KBM-7 (cell line): Measurements from ENCODE around the gene ZGRF1.
A peak's percentile ranks its signal among the peaks of the same experiment; 100 is the strongest.
"Not testable (repeated sequence)": the region's sequence is repeated elsewhere in the genome, so short reads cannot be mapped to it uniquely, and the experiment has no call there.

Source experiments
- DNase-seq: peaks from one replicate; pipeline ENCODE4 v3.0.0-alpha.2; 2015
- in situ Hi-C: fragments of 300-500 bp; cut with MboI; formaldehyde crosslinking; loops from 2 replicates; pipeline ENCODE4 v1.14.3; 2020; ENCODE audit warnings: low sequenced_read_pairs, low pct_unique_long_range_greater_than_20kb, mixed read lengths

Gene ZGRF1

DNA sequence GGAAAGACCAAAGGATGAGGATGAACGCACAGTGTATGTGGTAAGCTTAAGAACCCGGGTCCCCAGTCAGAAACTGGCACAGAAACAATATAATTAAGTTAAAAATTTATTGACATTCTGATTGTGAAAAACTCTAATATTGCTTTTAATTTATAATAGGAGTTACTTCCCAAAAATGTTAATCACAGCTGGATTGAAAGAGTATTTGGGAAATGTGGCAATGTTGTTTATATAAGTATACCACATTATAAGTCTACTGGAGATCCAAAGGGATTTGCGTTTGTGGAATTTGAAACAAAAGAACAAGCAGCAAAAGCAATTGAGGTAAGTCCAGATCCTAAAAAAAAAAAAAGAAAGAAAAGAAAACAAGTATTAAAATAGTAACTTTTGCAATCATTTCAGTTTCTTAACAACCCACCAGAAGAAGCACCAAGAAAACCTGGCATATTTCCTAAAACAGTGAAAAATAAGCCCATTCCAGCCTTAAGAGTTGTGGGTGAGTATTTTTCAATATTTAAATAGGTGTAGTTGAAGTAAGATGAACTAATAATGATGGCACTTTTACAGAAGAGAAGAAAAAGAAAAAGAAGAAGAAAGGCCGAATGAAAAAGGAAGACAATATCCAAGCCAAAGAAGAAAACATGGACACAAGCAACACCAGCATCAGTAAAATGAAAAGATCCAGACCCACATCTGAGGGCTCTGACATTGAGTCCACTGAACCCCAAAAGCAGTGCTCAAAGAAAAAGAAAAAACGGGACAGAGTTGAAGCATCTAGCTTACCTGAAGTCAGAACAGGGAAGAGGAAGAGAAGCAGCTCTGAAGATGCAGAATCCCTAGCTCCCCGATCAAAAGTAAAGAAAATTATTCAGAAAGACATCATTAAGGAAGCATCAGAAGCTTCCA lies 10.2 kb upstream of the ZGRF1 start:
- DNase-seq: no peak

DNA sequence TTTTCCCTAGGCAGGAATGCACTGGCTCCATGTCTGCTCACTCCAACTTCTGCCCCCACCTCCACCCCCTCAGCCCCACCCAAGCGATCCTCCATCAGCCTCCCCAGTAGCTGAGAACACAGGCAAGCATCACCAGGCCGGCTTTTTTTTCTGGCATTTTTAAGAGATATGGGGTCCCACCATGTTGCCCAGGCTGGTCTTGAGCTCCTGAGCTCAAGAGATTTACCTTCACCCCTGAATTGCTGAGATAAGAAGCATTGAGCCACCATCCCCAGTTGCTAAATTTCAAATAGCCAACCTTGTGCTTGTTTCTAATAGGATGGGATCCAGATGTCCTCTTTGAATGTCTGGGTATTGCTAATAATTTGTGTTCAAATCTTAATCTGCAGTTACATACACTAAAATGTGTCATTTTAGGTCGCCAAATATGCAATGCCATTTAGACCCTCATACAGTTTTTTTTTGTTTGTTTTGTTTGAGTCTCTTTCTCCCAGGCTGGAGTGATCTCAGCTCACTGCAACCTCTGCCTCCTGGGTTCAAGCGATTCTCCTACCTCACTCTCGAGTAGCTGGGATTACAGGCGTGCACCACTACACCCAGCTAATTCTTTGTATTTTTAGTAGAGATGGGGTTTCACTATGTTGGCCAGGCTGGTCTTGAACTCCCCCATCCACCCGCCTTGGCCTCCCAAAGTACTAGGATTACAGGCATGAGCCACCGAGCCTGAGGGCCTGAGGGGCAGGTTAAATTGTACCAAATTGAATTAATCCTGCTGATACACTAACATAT lies 9.0 kb upstream of the ZGRF1 start:
- in situ Hi-C loops: loop anchor here (25.0 kb wide), 1 partner anchor 292 kb away; no protein-coding TSS in a partner anchor

More for the DNA sequence above, 10.2 kb upstream of the ZGRF1 start:
- in situ Hi-C loops: loop anchor here (25.0 kb wide), 1 partner anchor 290 kb away; no protein-coding TSS in a partner anchor

DNA sequence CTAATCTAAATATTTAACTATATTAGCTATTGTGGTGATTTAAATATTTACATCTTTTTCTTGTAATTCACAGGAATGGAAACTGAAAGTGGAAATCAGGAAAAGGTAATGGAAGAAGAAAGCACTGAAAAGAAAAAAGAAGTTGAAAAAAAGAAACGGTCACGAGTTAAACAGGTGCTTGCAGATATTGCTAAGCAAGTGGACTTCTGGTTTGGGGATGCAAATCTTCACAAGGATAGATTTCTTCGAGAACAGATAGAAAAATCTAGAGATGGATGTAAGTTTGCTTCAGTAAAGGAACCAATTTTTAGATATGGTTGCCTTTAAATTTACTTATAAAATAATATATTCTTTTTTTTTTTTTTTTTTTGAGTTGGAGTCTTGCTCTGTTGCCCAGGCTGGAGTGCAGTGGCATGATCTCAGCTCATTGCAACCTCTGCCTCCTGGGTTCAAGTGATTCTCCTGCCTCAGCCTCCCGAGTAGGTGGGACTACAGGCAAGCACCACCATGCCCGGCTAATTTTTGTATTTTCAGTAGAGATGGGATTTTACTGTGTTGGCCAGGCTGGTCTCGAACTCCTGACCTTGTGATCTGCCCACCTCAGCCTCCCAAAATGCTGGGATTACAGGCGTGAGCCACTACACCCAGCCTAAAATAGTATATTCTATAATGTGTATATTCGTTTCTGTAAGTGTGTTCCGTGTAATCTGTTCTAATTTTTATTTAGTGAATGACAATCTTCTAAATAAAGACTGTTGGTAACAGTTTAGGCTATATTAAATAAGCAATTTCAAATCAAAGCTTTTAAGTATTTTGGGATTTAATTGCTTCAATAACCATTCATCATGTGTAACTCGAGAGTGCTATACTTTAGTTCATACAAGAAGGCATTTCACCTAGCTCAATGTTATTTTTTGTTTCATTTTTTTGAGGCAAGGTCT lies 8.2 kb upstream of the ZGRF1 start:
- DNase-seq: not testable (repeated sequence)
- in situ Hi-C loops: loop anchor here (25.0 kb wide), 1 partner anchor 292 kb away; no protein-coding TSS in a partner anchor

More for the DNA sequence above, 9.0 kb upstream of the ZGRF1 start:
- DNase-seq: no peak

DNA sequence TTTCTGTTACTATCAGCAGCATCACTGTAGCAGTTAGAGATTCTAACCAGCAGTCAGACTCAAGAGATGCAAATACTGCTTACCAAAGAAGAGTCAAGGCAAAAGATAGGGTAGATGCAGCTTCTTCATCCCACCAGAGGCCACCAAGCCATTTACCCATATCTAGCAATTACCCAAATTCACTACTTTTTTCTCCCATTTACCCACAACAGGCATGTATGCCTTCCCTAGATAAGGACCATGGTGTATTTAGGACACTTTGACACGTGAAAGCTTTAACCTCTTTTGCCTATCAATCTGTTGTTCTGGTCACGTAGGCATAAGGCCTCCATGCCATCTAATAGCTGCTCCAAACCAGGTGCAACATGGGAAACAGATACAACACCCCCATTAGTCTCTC lies 5.8 kb upstream of the ZGRF1 start:
- no peak for DNase-seq
- in situ Hi-C loops: loop anchor here (25.0 kb wide), 1 partner anchor 295 kb away; no protein-coding TSS in a partner anchor

DNA sequence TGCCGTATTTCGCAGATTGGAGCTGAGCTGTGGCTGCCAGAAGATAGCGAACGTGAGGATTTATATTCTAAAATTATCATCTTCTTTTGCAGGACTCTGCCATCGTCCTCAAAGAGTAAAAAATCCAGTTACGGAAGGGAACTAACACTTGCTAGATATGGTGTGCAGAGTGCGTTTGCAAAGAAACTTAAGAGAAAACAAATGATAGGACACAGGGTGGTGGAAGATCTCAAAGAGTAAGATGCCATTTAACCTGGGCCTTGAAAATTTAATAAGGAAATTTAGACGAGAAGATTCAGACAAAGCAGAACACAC lies 800 bp upstream of the ZGRF1 start:
- DNase-seq: no peak
- in situ Hi-C loops: loop anchor here (25.0 kb wide), 1 partner anchor 300 kb away; no protein-coding TSS in a partner anchor

DNA sequence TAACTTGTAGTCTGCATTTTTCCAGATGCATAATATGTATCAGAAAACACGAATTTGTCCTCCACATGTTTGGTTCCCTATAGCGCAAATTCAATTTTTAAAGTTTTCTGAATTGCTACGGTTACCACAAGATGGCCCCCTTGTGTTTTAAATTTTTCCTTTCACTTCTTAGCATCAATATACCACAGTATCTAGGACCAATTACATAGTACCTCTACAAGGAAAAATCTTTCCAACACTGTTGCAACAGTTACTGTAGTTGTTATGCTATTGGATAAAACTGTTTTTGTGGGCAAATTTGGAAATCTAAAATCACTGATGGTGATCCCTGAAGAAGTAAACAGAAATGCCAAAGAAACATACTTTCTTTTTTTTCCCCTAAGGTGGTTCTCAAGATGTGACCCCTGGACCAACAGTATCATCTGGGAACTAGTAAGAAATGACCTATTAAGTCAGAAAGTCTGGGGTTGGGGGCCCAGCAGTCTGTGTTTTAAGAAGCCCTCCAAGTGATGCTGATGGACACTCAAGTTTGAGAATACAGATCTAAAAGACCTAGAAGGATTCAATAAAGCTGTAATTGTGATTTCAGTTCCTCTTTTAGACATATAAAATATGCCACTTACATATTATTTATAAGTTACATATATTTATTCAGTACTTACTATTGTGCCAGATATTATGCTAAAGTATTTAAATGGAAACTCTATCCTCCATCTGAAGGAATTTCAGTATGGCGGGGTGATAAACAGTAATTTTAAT lies 3.1 kb downstream of the ZGRF1 start:
- in situ Hi-C loops: loop anchor here (25.0 kb wide), 1 partner anchor 304 kb away; no protein-coding TSS in a partner anchor

DNA sequence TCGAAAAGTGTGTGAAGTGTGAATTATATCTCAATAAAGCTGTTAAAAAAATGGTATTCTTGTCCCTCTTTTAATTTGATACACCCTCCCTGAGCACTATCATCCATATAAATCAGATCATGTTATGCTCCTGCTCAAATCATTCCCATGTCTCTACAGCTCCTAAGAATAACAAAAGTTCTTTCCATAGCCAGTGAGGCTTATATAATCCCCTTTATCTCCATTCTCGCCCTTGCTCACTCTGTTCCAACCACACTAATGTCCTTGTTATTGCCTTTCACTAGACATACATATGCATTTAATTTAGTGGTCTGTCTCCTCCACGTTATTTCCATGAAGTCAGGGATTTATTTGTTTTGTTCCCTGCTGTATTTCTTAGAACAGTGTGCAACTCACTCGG lies 10.5 kb downstream of the ZGRF1 start:
- in situ Hi-C loops: loop anchor here (25.0 kb wide), 1 partner anchor 311 kb away; no protein-coding TSS in a partner anchor

More for the DNA sequence above, 3.1 kb downstream of the ZGRF1 start:
- DNase-seq: peak; percentile 74

DNA sequence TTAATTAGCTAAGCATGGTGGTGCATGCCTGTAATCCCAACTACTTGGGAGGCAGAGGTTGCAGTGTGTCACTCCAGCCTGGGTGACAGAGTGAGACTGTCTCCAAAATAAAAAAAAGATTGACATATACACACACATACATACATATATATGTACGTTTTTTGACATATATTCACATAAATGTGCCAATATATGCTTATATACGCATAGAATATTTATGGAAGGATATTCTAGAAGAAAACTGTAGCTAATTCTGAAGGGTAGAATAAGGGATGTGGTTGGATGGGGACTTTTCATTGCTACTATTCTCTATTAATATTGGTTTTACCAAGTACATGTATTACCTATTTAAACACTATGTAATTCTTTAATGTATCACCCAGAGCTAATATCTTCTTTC lies 19.7 kb downstream of the ZGRF1 start:
- in situ Hi-C loops: no loop called here
- DNase-seq: no peak

More for the DNA sequence above, 10.5 kb downstream of the ZGRF1 start:
- DNase-seq: no peak

DNA sequence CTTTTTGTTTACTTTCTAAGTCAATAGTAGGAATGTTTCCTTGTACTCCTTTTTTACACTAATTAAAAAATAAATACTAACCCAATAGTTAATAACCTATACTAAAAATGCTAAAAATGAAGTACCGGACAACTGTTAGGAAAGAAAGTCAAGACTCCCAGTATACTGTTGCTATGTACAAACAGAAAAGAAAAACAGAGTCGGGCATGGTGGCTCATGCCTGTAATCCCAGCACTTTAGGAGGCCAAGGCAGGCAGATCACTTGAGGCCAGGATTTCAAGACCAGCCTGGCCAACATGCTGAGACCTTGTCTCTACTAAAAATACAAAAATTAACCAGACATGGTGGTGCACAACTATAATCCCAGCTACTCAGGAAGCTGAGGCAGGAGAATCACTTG lies 23.9 kb downstream of the ZGRF1 start:
- in situ Hi-C loops, DNase-seq: not testable (repeated sequence)

DNA sequence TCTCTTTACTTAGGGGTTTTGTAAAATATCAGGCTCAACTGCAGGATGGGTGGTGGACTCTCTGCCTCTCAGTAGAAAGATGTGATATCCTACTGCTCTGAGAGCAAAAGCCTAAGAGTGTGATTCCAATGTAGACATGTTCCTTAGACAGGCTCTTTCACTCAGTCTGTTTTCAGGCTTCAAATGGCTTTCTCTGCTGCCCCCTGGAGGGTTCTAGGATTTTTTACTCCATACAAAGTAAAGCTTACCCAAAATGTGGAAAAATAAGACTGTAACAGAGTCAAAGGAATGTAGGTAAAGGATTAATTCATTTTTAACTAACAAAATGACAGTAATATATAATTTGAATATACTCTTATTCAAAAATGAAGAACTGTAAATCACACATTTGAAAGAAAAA lies 32.1 kb downstream of the ZGRF1 start:
- peak; percentile 65 for DNase-seq
- in situ Hi-C loops: no loop called here

DNA sequence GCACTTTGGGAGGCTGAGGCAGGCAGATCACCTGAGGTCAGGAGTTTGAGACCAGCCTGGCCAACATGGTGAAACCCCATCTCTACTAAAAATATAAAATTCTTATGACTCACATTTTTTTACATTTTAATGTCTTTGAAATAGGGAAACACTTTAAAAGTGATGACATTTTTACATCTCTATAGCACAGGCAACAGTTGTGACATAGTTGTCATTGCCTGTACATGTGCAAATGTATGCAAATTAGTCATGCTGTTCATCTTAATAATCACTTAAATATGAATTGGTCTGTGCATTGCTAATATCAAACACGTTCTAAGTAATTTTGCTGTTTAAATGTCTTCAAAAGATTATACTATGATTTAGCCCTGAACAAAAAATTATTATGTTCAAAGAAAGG lies 41.7 kb downstream of the ZGRF1 start:
- DNase-seq: no peak
- in situ Hi-C loops: no loop called here

DNA sequence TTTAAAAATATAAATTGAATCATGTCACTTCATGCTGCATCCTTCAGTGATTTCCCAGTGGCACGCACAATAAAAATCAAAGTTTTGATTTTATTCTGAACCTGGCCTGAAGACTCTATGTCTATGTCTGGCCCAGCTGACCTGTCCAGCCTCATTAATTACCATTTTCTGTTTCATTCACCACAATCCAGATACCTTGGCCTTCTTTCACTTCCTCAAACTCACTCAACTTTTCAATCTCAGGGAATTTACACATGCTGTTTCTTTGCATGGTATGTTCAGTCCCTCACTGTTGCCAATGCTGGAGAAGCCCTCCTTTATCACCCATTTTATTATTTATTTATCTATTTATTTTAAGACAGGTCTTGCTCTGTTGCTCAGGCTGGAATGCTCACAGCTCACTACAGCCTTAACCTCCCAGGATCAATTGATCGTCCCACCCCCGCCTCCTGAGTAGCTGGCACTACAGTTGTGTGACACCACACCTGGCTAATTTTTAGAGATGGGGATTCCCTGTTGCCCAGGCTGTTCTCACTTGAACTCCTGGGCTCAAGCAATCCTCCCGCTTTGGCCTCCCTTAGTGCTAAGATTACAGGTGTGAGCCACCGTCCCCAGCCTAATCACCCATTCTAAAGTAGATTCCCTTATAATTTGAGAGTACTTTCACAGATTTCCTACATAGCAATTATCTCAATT lies 43.1 kb downstream of the ZGRF1 start:
- in situ Hi-C loops: no loop called here
- no peak for DNase-seq

DNA sequence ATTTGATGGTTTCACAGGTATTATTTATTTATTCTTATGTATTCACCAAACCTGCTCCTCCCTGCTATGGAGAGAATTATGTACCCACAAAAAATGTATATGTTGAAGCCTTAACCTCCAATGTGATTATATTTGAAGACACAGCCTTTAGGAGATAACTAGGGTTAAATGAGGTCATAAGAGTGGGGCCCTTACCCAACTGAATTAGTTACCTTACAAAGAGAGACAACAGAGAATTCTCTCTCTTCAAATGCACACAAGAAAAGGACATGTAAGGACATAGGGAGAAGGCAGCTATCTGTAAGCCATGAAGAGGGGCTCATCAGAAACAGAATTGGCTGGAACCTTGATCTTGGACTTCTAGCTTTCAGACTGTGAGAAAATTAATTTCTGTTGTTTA lies 44.0 kb downstream of the ZGRF1 start:
- in situ Hi-C loops: no loop called here
- DNase-seq: no peak

DNA sequence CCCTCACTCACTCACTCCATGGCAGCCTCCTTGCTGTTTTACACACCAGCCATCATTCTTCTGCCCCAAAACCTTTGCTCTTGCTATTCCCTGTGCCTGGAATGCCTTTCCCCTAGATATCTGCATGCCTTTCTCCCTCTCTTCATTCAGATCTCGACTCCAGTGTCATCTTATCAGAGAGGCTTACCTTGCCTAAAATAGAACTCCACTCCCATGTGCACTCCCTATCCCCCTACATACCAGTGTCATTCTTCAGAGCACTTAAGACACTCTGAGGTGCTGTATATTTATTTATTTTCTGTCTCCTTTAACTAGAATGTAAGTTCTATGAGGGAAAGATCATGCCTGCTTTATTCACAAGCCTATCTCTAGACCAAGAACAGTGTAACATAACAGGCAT lies 45.1 kb downstream of the ZGRF1 start:
- DNase-seq: no peak
- in situ Hi-C loops: no loop called here

DNA sequence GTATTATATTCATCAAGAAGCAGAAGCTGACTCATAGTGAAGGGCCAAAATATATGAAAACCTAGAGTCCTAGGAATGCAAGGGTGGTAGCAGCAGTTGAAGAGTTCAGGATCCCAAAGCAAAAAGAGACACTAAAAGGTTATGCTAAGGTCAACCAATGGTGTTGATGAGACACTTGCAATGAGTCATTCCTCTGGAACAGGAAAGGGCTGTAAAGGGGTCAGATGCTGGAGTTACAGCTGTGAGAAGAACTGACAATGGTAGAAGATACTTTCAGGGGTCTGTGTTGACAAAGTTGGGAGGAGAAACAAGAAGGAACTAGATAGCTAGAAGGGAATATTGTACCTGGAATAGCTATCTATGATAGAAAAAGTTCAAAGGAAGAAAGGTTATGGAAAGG lies 47.5 kb downstream of the ZGRF1 start:
- no peak for DNase-seq
- in situ Hi-C loops: no loop called here

DNA sequence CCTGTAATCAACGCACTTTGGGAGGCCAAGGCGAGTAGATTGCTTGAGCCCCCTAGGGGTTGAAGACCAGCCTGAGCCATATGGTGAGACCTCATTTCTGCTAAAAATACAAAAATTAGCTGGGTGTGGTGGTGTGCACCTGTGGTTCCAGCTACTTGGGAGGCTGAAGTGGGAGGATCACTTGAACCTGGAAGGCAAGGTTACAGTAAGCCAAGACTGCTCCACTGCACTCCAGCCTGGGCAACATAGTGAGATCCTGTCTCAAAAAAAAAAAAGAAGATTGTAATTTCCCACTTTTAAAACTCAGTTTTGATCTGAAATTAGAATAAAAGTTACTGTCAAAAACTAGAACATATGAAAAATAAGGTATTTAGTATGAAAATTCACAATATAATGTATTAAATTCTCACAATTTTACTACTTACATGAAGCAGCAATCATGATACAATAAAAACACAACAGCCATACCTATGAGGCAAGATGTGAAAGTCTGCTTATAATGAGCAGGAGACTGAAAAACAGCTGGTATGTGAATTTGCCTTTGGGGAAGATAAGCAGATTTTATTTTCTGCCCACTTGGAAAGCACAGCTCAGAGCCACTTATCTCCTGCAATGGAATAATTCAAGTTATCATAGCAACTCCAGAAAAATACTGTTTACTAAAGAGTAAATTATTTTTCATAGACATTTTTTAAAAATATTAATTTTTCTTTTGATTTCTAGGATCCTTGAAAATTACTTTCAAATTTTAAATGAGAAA lies 50.6 kb downstream of the ZGRF1 start:
- DNase-seq: no peak
- in situ Hi-C loops: no loop called here

DNA sequence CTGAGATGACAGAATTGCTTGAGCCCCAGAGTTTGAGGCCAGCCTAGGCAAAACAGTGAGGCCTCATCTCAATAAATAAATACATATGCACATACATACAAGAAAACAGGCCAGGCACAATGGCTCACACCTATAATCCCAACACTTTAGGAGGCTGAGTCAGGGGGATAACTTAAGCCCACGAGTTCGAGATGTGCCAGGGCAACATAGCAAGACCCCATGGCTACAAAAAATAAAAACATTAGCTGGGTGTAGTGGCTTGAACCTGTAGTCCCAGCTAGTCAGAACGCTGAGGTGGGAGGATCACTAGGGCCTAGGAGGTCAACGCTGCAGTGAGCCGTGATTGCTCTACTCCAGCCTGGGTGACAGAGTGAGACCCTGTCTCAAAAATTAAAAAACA lies 69.2 kb downstream of the ZGRF1 start:
- no peak for DNase-seq
- in situ Hi-C loops: no loop called here
